Measurements from ENCODE around the gene ALDH1A2.

Gene ALDH1A2

GRCh38 chr15:57950381-57950946, 115.0 kb downstream of the ALDH1A2 start (continued):
- TF ChIP-seq ZNF549 (tag by site-specific recombination; IDR thresholded peaks at IDR 0.05) (no peak), ZNF473 (tag by site-specific recombination; IDR thresholded peaks at IDR 0.05) (no peak), ZNF514 (tag by site-specific recombination; IDR thresholded peaks at IDR 0.05) (no peak), ZNF626 (tag by site-specific recombination; IDR thresholded peaks at IDR 0.05) (no peak), ZNF768 (tag by site-specific recombination; IDR thresholded peaks at IDR 0.05) (no peak), ZBTB49 (tag by site-specific recombination; IDR thresholded peaks at IDR 0.05; ENCODE audit: low read depth) (no peak), PRDM1 (tag by site-specific recombination; IDR thresholded peaks at IDR 0.05) (no peak), ZNF18 (tag by site-specific recombination; IDR thresholded peaks at IDR 0.05) (no peak), ZNF701 (tag by site-specific recombination; IDR thresholded peaks at IDR 0.05) (no peak), ZFHX2 (tag by site-specific recombination; conservative IDR thresholded peaks at IDR 0.05) (0 out of 2 replicates have a peak, but pooled peaks have one; percentile 24), ZSCAN30 (tag by site-specific recombination; IDR thresholded peaks at IDR 0.05) (no peak), ZNF580 (tag by site-specific recombination; IDR thresholded peaks at IDR 0.05) (no peak), TCF7L2 (IDR thresholded peaks at IDR 0.05; ENCODE audit: borderline replicate concordance, low read depth, low read length) (no peak), ZNF274 (IDR thresholded peaks at IDR 0.05; ENCODE audit: low read length) (no peak), ZNF274 (tag by site-specific recombination; IDR thresholded peaks at IDR 0.05; ENCODE audit: borderline replicate concordance) (no peak), ZNF658 (tag by site-specific recombination; IDR thresholded peaks at IDR 0.05) (no peak), ZNF660 (tag by site-specific recombination; IDR thresholded peaks at IDR 0.05) (no peak), ZNF692 (tag by site-specific recombination; IDR thresholded peaks at IDR 0.05) (no peak), ZBTB17 (tag by site-specific recombination; IDR thresholded peaks at IDR 0.05) (peak; percentile 31; the same call in 1 of the 2 replicates), KLF16 (tag by site-specific recombination; IDR thresholded peaks at IDR 0.05) (no peak), OSR2 (tag by site-specific recombination; IDR thresholded peaks at IDR 0.05) (no peak), ZNF76 (tag by site-specific recombination; IDR thresholded peaks at IDR 0.05; ENCODE audit: borderline replicate concordance, low read depth) (no peak), ZNF24 (tag by site-specific recombination; IDR thresholded peaks at IDR 0.05) (no peak), KLF10 (tag by site-specific recombination; IDR thresholded peaks at IDR 0.05) (no peak), WT1 (tag by site-specific recombination; IDR thresholded peaks at IDR 0.05) (no peak), ZBTB6 (tag by site-specific recombination; IDR thresholded peaks at IDR 0.05) (no peak), SP7 (tag by site-specific recombination; IDR thresholded peaks at IDR 0.05) (0 out of 2 replicates have a peak, but pooled peaks have one; percentile 26), ZNF416 (tag by site-specific recombination; IDR thresholded peaks at IDR 0.05) (no peak), ZBTB11 (tag by site-specific recombination; conservative IDR thresholded peaks at IDR 0.05; ENCODE audit: low read depth) (no peak), ZNF776 (tag by site-specific recombination; IDR thresholded peaks at IDR 0.05; ENCODE audit: borderline replicate concordance) (no peak), ZNF157 (tag by site-specific recombination; IDR thresholded peaks at IDR 0.05) (no peak), GLIS1 (tag by site-specific recombination; IDR thresholded peaks at IDR 0.05) (no peak)
